ENCODE measurements around the gene KCNQ1OT1. TPM values are rescaled to one million over a fixed set of nuclear protein-coding genes. Genes with fewer than 3 reads are reported as not detected.
"Not testable (repeated sequence)": the region's sequence is repeated elsewhere in the genome, so short reads cannot be mapped to it uniquely, and the experiment has no call there.

KCNQ1OT1 gene
- total RNA-seq, 1 donor from 2014 or later: 2.5 TPM

DNA sequence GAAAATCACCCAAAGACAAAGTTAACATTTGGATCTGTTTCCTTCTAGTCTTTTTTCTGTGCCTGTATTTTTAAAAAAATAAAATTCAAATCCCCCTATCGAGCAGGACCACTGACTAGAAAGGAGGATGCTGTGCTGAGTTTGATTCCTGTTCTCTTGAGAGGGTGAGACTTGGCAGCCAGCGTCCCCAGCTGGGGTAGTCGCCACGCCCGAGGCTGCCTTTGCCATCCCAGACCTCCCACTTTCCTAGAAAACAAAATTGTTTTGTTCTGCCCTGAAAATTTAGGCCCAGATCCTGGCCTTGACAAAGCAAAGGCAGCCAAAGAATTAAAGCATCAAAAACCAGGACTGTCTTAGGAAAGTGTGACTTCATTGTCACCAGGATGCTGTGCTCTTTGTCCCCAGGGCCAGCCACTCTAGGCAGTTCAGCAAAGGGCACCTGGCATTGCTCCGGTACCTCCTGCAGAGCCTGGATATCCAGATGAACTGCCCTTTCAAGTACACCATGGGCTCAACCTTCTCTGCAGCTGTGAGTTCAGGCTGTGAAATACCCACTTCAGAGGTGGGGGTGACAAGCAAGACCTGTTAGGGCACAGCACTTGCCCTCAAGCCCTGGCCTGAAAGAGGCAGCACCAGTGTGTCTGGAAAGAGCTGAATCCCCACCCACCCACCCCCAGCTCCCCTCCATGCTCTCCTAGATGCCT lies 44.6 kb downstream of the KCNQ1OT1 start:
- no peak for DNase-seq (ENCODE audit: low read depth)

DNA sequence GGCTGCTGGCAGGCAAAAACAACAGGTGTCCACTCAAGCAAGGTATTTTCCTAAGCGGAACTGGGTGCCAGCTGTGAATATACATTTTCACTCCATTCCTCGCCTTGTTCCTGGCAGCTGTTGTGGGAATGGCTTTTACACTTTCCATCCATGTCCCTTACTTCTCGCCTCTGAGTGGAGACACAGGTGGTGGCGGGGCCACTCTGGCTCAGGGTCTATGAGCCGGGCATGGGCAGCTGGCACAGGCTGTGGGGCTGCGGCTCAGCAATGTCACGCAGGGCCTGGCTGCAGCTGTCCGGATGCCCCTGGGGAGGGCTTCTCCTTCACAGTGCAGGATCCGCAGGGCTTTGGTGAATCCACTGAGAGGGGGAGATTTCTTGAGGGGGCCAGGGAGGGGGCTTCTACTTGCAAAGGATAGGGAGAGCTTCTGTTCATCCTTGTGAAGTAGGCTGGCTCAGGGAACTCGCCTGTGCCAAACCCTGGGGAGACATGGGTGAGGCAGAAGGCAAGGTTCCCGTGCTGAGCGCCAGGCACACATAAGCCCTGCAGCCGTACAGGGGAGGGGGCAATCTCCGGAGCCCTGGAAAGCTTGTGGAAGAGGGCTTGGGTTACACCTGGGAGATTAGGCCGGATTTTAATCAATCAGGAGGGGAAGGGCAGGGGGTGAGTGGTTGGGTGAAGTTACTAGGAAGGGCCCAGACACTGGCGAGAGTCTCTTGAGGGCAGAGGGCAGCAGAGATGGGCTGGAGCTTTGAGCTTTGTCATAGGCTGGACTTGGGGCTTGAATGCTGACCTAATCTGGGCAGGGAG lies 45.7 kb downstream of the KCNQ1OT1 start:
- DNase-seq (ENCODE audit: low read depth): peak; percentile 95

GRCh38 chr11:2653198-2653551 lies 46.6 kb downstream of the KCNQ1OT1 start:
- peak; percentile 32 for DNase-seq (ENCODE audit: low read depth)

DNA sequence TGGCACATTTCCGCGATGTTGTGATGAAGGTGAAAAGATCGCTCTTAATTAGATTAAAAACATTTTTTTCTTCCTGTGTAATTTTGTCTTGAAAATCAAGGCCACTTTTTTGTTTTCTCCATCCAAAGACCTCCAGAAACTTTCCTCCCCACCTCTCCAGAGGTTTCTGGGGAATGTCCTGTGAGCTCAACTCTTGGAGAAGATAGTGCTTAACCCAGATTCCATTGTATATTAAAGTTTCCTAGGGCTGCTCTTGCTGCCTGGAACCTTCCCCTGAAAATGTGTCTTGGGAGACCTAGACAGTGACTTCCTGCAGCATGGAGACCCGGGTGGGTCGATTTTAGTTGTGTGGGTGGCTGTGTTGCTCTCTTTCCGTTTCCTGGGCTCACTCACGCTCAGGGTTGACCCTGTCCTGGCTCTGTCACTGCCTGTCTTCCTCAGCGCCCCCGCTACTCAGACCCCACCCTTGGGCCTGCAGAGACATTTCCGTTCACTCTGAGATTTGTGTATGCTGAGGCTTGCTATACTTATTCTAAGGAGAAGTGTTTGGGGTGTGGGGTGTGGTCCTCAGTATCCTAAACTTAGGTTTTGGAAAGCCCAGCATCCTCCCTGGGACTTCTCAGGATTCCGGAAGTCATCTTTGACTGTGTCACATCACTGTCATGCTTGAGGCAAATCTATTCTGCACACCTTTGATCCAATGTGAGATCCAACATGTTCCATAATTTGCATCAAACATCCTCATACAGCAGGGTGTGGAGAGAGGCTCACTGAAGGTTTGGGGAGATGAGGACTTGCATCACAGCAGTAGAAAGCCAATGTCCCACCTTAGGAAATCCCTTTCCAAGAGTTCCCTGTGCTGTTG lies 47.2 kb downstream of the KCNQ1OT1 start:
- no peak for DNase-seq (ENCODE audit: low read depth)

DNA sequence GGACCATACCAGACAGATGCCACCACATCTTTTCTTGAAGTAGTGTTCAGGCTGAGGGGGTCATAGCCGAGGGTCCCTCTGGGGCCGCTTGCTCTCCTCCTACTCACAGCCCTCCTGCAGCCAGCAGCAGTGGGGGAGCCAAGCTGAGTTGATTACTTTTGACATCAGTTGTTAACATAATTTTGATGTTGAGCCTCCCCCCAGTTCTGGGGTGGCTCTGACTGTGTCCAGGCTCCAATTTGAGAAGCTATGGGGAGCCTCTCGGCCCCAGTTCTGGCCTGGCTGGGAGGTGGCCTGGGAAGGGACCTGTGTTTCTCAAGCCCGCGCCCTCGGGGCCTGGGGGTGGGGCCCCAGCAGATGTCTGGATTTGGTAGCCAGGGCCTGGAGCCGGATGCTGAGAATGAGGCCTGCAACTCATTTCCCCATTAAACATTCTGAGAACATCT lies 47.9 kb downstream of the KCNQ1OT1 start:
- no peak for DNase-seq (ENCODE audit: low read depth)

DNA sequence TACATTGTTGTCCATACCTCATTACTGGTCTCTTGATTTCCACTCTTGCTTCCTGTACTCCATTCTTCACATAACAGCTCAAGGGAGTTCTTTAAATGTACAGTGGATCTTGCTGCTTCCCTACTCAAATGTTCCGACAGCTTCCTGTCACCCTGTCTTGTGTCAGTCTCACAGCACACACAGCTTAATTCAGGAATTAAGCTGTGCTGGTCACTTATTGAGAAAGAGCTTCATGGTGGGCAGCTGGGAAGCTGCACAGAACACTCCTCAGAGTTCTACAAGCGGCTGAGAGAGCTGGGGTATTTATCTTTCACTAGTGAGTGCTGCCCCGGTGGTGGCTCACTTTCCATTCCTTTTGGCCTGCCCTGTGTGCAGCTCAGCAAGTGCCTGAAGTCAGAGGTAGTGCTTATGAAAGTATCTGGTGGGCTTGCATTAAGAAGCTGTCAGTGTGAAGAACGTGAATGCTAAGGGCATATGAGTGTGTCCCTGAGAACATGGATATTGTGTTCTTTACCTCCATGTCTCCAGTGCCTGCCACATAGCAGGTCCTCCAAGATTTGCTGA lies 48.7 kb downstream of the KCNQ1OT1 start:
- DNase-seq (ENCODE audit: low read depth): no peak

GRCh38 chr11:2650343-2650867 lies 49.4 kb downstream of the KCNQ1OT1 start:
- no peak for DNase-seq (ENCODE audit: low read depth)

GRCh38 chr11:2649848-2650247 lies 49.9 kb downstream of the KCNQ1OT1 start:
- DNase-seq (ENCODE audit: low read depth): no peak

GRCh38 chr11:2649400-2649799 lies 50.4 kb downstream of the KCNQ1OT1 start:
- no peak for DNase-seq (ENCODE audit: low read depth)

DNA sequence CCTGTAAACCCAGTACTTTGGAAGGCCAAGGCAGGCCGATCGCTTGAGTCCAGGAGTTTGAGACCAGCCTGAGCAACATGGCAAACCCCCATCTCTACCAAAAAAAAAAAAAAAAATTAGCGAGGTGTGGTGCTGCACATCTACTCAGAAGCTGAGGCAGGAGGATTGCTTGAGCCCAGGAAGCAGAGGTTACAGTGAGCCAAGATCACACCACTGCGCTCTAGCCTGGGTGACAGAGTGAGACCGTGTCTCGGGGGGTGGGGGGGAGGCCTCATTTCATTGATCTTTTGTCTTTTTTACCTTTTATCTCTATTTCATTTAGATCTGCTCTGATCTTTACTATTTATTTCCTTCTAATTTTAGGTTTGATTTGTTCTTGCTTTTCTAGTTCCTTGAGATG lies 51.8 kb downstream of the KCNQ1OT1 start:
- DNase-seq (ENCODE audit: low read depth): no peak

DNA sequence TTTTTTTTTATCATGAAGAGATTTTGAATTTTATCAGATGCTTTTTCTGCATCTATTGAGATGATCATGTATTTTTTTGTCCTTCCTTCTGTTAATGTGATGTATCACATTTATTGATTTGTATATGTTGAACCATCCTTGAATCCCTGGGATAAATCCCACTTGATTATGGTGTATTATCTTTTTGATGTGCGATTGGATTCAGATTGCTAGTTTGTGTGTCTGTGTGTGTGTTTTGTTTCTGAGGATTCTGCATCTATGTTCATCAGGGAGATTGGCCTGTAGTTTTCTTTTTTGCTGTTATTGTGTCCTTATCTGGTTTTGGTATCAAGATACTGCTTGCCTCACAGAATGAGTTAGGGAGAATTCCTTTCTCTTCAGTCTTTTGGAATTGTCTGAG lies 52.6 kb downstream of the KCNQ1OT1 start:
- no peak for DNase-seq (ENCODE audit: low read depth)

- no peak for DNase-seq (ENCODE audit: low read depth)
These were observed 54.0 kb downstream of the KCNQ1OT1 start for GRCh38 chr11:2645779-2646118.

- no peak for DNase-seq (ENCODE audit: low read depth)
These were observed 54.7 kb downstream of the KCNQ1OT1 start for GRCh38 chr11:2644844-2645778.

DNA sequence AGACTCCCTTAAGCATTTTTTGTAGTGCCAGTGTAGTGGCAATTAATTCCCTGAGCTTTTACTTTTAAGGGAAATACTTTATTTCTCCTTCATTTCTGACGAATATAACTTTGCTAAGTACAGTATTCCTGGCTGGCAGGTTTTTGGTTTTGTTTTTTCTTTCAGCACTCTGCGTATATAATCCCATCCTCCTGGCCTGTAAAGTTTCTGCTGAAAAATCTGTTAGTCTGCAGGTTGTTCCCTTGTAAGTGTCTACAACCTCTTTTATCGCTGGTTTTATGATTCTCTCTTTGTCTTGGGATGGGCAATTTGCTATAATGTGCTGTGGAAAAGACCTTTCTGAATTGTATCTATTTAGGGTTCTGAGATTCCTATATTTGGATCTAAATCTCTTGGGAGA lies 56.0 kb downstream of the KCNQ1OT1 start:
- no peak for DNase-seq (ENCODE audit: low read depth)

GRCh38 chr11:2641623-2642022 lies 58.2 kb downstream of the KCNQ1OT1 start:
- DNase-seq (ENCODE audit: low read depth): no peak

- DNase-seq (ENCODE audit: low read depth): not testable (repeated sequence)
These were observed 60.0 kb downstream of the KCNQ1OT1 start for GRCh38 chr11:2639763-2640162.

- DNase-seq (ENCODE audit: low read depth): no peak
These were observed 68.6 kb downstream of the KCNQ1OT1 start for GRCh38 chr11:2631161-2631560.

- no peak for DNase-seq (ENCODE audit: low read depth)
These were observed 69.1 kb downstream of the KCNQ1OT1 start for GRCh38 chr11:2630679-2631078.

DNA sequence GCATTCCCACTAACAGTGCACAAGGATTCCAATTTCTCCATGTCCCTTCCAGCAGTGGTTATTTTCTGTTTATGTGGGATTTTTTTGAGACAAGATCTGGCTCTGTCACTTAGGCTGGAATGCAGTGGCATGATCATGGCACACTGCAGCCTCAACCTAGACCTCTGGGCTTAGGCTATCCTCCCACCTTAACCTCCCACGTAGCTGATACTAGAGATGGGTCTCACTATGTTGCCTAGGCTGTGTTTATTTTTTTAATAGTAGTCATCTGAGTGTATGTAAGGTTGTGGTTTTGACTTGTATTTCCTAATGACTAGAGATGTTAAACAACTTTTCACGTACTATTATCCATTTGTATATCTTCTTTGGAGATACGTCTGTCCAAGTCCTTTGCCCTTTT lies 74.6 kb downstream of the KCNQ1OT1 start:
- DNase-seq (ENCODE audit: low read depth): no peak

DNA sequence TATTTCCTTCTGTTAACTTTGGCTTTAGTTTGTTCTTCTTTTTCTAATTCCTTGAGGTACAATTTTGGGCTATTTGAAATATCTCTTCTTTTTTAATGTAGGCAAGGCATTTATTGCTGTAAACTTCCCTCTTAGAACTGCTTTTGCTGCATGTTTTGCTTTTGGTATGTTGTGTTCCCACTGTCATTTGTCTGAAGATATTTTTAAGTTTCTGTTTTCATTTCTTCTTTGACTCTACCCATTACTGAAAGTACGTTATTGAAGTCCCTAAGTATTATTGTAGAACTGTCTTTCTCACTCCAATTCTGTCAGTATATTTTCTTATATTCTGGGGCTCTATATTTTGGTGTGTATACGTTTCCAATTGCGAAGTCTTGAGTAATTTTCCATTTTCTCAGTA lies 77.9 kb downstream of the KCNQ1OT1 start:
- no peak for DNase-seq (ENCODE audit: low read depth)

All from myocyte (in vitro differentiated cells).